H9 (cell line): ENCODE results near the gene RASA2. TPM values are rescaled to one million over a fixed set of nuclear protein-coding genes. Genes with fewer than 3 reads are reported as not detected.

Experiments
- DNase-seq: peaks from one replicate; pipeline ENCODE4 v3.0.0-alpha.2; 2017
- H2AFZ ChIP-seq: one replicate; pipeline ENCODE4 v1.6.1; 2013; ENCODE audit warnings: mild to moderate bottlenecking, low read length, control low read depth, moderate library complexity
- H2AK5ac ChIP-seq: 2 replicates; pipeline ENCODE4 v1.6.1; 2013; ENCODE audit warnings: low read length, control low read depth, mixed read lengths; ENCODE audit not compliant: insufficient read length
- H2BK120ac ChIP-seq: one replicate; pipeline ENCODE4 v1.6.1; 2013; ENCODE audit warnings: low read depth, mild to moderate bottlenecking, low read length, control low read depth, inconsistent platforms; ENCODE audit not compliant: poor library complexity, severe bottlenecking
- H2BK12ac ChIP-seq: 2 replicates; pipeline ENCODE4 v1.6.1; 2013; ENCODE audit warnings: low read length, control low read depth, mixed read lengths, low read depth; ENCODE audit not compliant: insufficient read length
- H2BK15ac ChIP-seq: 2 replicates; pipeline ENCODE4 v1.6.1; 2013; ENCODE audit warnings: low read depth, low read length, control low read depth
- H2BK20ac ChIP-seq: one replicate; pipeline ENCODE4 v1.6.1; 2013; ENCODE audit warnings: low read depth, mild to moderate bottlenecking, low read length, control low read depth, inconsistent platforms; ENCODE audit not compliant: poor library complexity, severe bottlenecking
- H2BK5ac ChIP-seq: 2 replicates; pipeline ENCODE4 v1.6.1; 2013; ENCODE audit warnings: low read length, control low read depth, mixed read lengths; ENCODE audit not compliant: insufficient read length
- H3K14ac ChIP-seq: 2 replicates; pipeline ENCODE4 v1.6.1; 2013; ENCODE audit warnings: low read length, control low read depth; ENCODE audit not compliant: insufficient read depth
- H3K18ac ChIP-seq: 2 replicates; pipeline ENCODE4 v1.6.1; 2013; ENCODE audit warnings: low read depth, mild to moderate bottlenecking, mixed read lengths, low read length, control low read depth; ENCODE audit not compliant: insufficient read length
- H3K23ac ChIP-seq: 2 replicates; pipeline ENCODE4 v1.6.1; 2013; ENCODE audit warnings: low read length, control low read depth, mixed read lengths, low read depth; ENCODE audit not compliant: insufficient read length
- H3K23me2 ChIP-seq: 2 replicates; pipeline ENCODE4 v1.6.1; 2013; ENCODE audit warnings: low read depth, mild to moderate bottlenecking, mixed read lengths, low read length, control low read depth; ENCODE audit not compliant: insufficient read length, poor library complexity, severe bottlenecking
- H3K27ac ChIP-seq: 2 replicates; pipeline ENCODE4 v1.5.1; 2013; ENCODE audit warnings: low read length, control low read depth, mixed read lengths, low read depth; ENCODE audit not compliant: insufficient read length
- H3K27me3 ChIP-seq: 2 replicates; pipeline ENCODE4 v1.6.1; 2013; ENCODE audit warnings: low read length, control low read depth, inconsistent platforms; ENCODE audit not compliant: insufficient read depth
- H3K4ac ChIP-seq: 2 replicates; pipeline ENCODE4 v1.6.1; 2013; ENCODE audit warnings: low read depth, mild to moderate bottlenecking, control low read depth, inconsistent platforms, low read length, moderate library complexity
- H3K4me1 ChIP-seq: 2 replicates; pipeline ENCODE4 v1.6.1; 2013; ENCODE audit warnings: low read length, control low read depth, inconsistent platforms; ENCODE audit not compliant: insufficient read depth
- H3K4me2 ChIP-seq: 2 replicates; pipeline ENCODE4 v1.6.1; 2013; ENCODE audit warnings: low read length, control low read depth, mixed read lengths; ENCODE audit not compliant: insufficient read length, insufficient read depth
- H3K56ac ChIP-seq: 2 replicates; pipeline ENCODE4 v1.6.1; 2013; ENCODE audit warnings: low read depth, mild to moderate bottlenecking, mixed read lengths, low read length, control low read depth; ENCODE audit not compliant: insufficient read length
- H3K79me1 ChIP-seq: 2 replicates; pipeline ENCODE4 v1.6.1; 2013; ENCODE audit warnings: low read depth, mild to moderate bottlenecking, moderate library complexity, low read length, control low read depth, inconsistent platforms; ENCODE audit not compliant: insufficient read depth, poor library complexity, severe bottlenecking
- H3K79me2 ChIP-seq: 2 replicates; pipeline ENCODE4 v1.6.1; 2013; ENCODE audit warnings: low read length, control low read depth, inconsistent platforms; ENCODE audit not compliant: insufficient read depth
- H3K9ac ChIP-seq: 2 replicates; pipeline ENCODE4 v1.6.1; 2013; ENCODE audit warnings: low read length, control low read depth, mixed read lengths; ENCODE audit not compliant: insufficient read length; ENCODE audit errors: extremely low read depth
- H3K9me3 ChIP-seq: one replicate; pipeline ENCODE4 v1.6.1; 2013; ENCODE audit warnings: low read depth, low read length, inconsistent platforms; ENCODE audit not compliant: control insufficient read depth
- H3T11ph ChIP-seq: one replicate; pipeline ENCODE4 v1.6.1; 2013; ENCODE audit warnings: mild to moderate bottlenecking, low read length, control low read depth, inconsistent platforms
- H4K20me1 ChIP-seq: one replicate; pipeline ENCODE4 v1.6.1; 2013; ENCODE audit not compliant: control insufficient read depth, insufficient read length, insufficient read depth
- H4K5ac ChIP-seq: 2 replicates; pipeline ENCODE4 v1.6.1; 2013; ENCODE audit warnings: low read depth, mild to moderate bottlenecking, mixed read lengths, low read length, control low read depth; ENCODE audit not compliant: insufficient read length
- H4K8ac ChIP-seq: replicated peaks from 2 replicates; pipeline ENCODE4 v1.6.1; 2013; ENCODE audit warnings: low read length, control low read depth, mixed read lengths, low read depth; ENCODE audit not compliant: insufficient read length
- H4K91ac ChIP-seq: 2 replicates; pipeline ENCODE4 v1.6.1; 2013; ENCODE audit warnings: low read depth, mild to moderate bottlenecking, moderate library complexity, mixed read lengths, low read length, control low read depth; ENCODE audit not compliant: insufficient read length
- H3K27ac Mint-ChIP-seq, 3 experiments: 2 replicates in 2 of 3; 3 replicates in 1 of 3; pipeline ENCODE4 v1.8.0; 2020 to 2021; ENCODE audit warnings: mixed read lengths in 3 of 3, mild to moderate bottlenecking in 1 of 3, moderate library complexity in 1 of 3
- H3K27me3 Mint-ChIP-seq: 2 replicates; pipeline ENCODE4 v1.8.0; 2021; ENCODE audit warnings: low read depth, mild to moderate bottlenecking, moderate library complexity, mixed read lengths
- H3K36me3 Mint-ChIP-seq, 3 experiments: 2 replicates in 2 of 3; 3 replicates in 1 of 3; pipeline ENCODE4 v1.8.0; 2020 to 2021; ENCODE audit warnings: low read depth in 3 of 3, mixed read lengths in 3 of 3; ENCODE audit not compliant: insufficient read depth in 1 of 3
- H3K4me1 Mint-ChIP-seq, 2 experiments: 2 replicates each; pipeline ENCODE4 v1.8.0; 2020; ENCODE audit warnings: mixed read lengths in 2 of 2
- H3K4me3 Mint-ChIP-seq, 2 experiments: 2 replicates in 1 of 2; 3 replicates in 1 of 2; pipeline ENCODE4 v1.8.0; 2020 to 2021; ENCODE audit warnings: mild to moderate bottlenecking in 2 of 2, mixed read lengths in 2 of 2, moderate library complexity in 1 of 2
- H3K9me3 Mint-ChIP-seq, 2 experiments: 2 replicates in 1 of 2; 3 replicates in 1 of 2; pipeline ENCODE4 v1.8.0; 2020; ENCODE audit warnings: mild to moderate bottlenecking in 2 of 2, mixed read lengths in 2 of 2, moderate library complexity in 1 of 2
- CTCF ChIP-seq: fragments of 200-600 bp; sonication (generic); conservative IDR thresholded peaks from 3 replicates; pipeline ENCODE4 v1.8.0; 2021; ENCODE audit warnings: antibody characterized with exemption, mild to moderate bottlenecking
- WGBS: extraction: QIAGEN DNeasy Blood & Tissue Kit; methylation state at CpG from one replicate; pipeline ENCODE4 v1.1.7; 2013; ENCODE audit warnings: missing lambda C conversion rate, low lambda C conversion rate, mixed read lengths; ENCODE audit not compliant: insufficient read length; ENCODE audit errors: extremely low coverage; 5-methylcytosine and 5-hydroxymethylcytosine counted together
- total RNA-seq: library from RNA; stranded (reverse); gene quantifications from 2 replicates; pipeline ENCODE4 v1.2.1, GENCODE V29; 2021

RASA2 gene
- total RNA-seq, 1 experiment from 2014 or later = 24.4 TPM

GRCh38 chr3:141538568-141539240 is 51.9 kb downstream of the RASA2 start:
- Histone ChIP-seq H2BK20ac (no peak overlapping the region), H3K18ac (no peak overlapping the region), H4K91ac (no peak overlapping the region), H4K5ac (no peak overlapping the region), H3K4ac (no peak overlapping the region), H3K79me1 (no peaks in the 10 kb centered on the region), H2BK120ac (no peak overlapping the region), H3K9me3 (no peaks in the 10 kb centered on the region), H3K23ac (no peak overlapping the region), H3K4me2 (no peak overlapping the region), H4K8ac (no peak overlapping the region), H2BK12ac (no peak overlapping the region), H3K9ac (no peak overlapping the region), H4K20me1 (no peaks in the 10 kb centered on the region), H3K27ac (no peak overlapping the region), H3T11ph (no peak overlapping the region), H2BK5ac (no peak overlapping the region), H2BK15ac (no peak overlapping the region), H3K4me1 (no peaks in the 10 kb centered on the region), H3K23me2 (no peaks in the 10 kb centered on the region), H2AFZ (no peak overlapping the region), H2AK5ac (no peak overlapping the region), H3K56ac (no peak overlapping the region), H3K27me3 (no peaks in the 10 kb centered on the region), H3K79me2 (no peaks in the 10 kb centered on the region), H3K14ac (no peak overlapping the region)
- Mint-ChIP-seq H3K4me3 (no peak overlapping the region), H3K9me3 (peaks cover 5 to 12% of the 10 kb centered on the region in 2 experiments), H3K4me1 (peaks cover 0 to 5% of the 10 kb centered on the region in 2 experiments; a peak in 1 of 4 replicates), H3K27me3 (no peaks in the 10 kb centered on the region), H3K36me3 (peaks cover 28 to 39% (median 30%) of the 10 kb centered on the region in 3 experiments), H3K27ac (no peak overlapping the region)
- TF ChIP-seq CTCF = no peak
- no CpG with 5 or more reads among the region's 2 CpGs for WGBS
- no peak for DNase-seq
